CD14-positive monocyte (primary cell): ENCODE measurements around the gene KMT2C. TPM values are rescaled to one million over a fixed set of nuclear protein-coding genes. Genes with fewer than 3 reads are reported as not detected.
"Not testable (repeated sequence)": the region's sequence is repeated elsewhere in the genome, so short reads cannot be mapped to it uniquely, and the experiment has no call there.

ENCODE experiments used
- DNase-seq, 3 donors: peaks; one replicate each; pipeline ENCODE4 v3.0.0-alpha.2; 2011 to 2022
- H2AFZ ChIP-seq: 2 replicates; pipeline ENCODE4 v1.6.0; 2012; ENCODE audit warnings: mild to moderate bottlenecking, low read depth, low read length, inconsistent platforms; ENCODE audit not compliant: insufficient read depth, poor library complexity, severe bottlenecking
- H3K27ac ChIP-seq, 2 donors: 1 replicate in 1 of 2; 2 replicates in 1 of 2; pipeline ENCODE4 v1.5.1; 2012 to 2013; ENCODE audit warnings: low read length in 2 of 2, control low read depth in 1 of 2, inconsistent platforms in 1 of 2, low read depth in 1 of 2, mild to moderate bottlenecking in 1 of 2
- H3K27me3 ChIP-seq, 2 donors: one replicate each; pipeline versions ENCODE4 v1.6.0 to v1.6.1; 2011 to 2013; ENCODE audit warnings: low read length in 2 of 2; ENCODE audit not compliant: control insufficient read depth in 2 of 2, insufficient read depth in 2 of 2
- H3K36me3 ChIP-seq, 2 donors: replicated peaks in 1 of 2; 1 replicate in 1 of 2; 2 replicates in 1 of 2; pipeline versions ENCODE4 v1.5.1 to v1.6.1; 2012 to 2013; ENCODE audit warnings: low read length in 2 of 2, control low read depth in 1 of 2, inconsistent platforms in 1 of 2, mild to moderate bottlenecking in 1 of 2; ENCODE audit not compliant: insufficient read depth in 2 of 2, control insufficient read depth in 1 of 2
- H3K4me1 ChIP-seq, 2 donors: 1 replicate in 1 of 2; 2 replicates in 1 of 2; pipeline versions ENCODE4 v1.5.1 to v1.6.1; 2012 to 2013; ENCODE audit warnings: low read length in 2 of 2, control low read depth in 1 of 2, inconsistent platforms in 1 of 2, mild to moderate bottlenecking in 1 of 2, moderate library complexity in 1 of 2; ENCODE audit not compliant: insufficient read depth in 2 of 2, control insufficient read depth in 1 of 2
- H3K4me2 ChIP-seq: replicated peaks from 2 replicates; pipeline ENCODE3; 2012; ENCODE audit warnings: low read length, moderate library complexity, mild to moderate bottlenecking; ENCODE audit not compliant: poor library complexity, severe bottlenecking; ENCODE audit errors: extremely low read depth
- H3K4me3 ChIP-seq, 3 experiments: fragments of 200-600 bp in 1 of 3; sonication (generic) in 1 of 3; replicated peaks in 1 of 3; 1 replicate in 2 of 3; 2 replicates in 1 of 3; pipeline ENCODE4 v1.5.1; 2011 to 2013; ENCODE audit warnings: low read length in 3 of 3, mild to moderate bottlenecking in 3 of 3, control low read depth in 2 of 3, low read depth in 2 of 3, inconsistent platforms in 1 of 3, moderate library complexity in 1 of 3
- H3K79me2 ChIP-seq: 2 replicates; pipeline ENCODE4 v1.6.0; 2012; ENCODE audit warnings: mild to moderate bottlenecking, control low read depth, inconsistent platforms, low read length, moderate library complexity; ENCODE audit not compliant: insufficient read depth
- H3K9ac ChIP-seq: 2 replicates; pipeline ENCODE4 v1.6.0; 2017; ENCODE audit warnings: low read length, mild to moderate bottlenecking; ENCODE audit not compliant: insufficient read depth, poor library complexity, severe bottlenecking
- H3K9me3 ChIP-seq, 2 donors: replicated peaks in 1 of 2; 1 replicate in 1 of 2; 2 replicates in 1 of 2; pipeline versions ENCODE4 v1.5.1 to v1.6.1; 2012 to 2013; ENCODE audit warnings: low read length in 2 of 2, control low read depth in 1 of 2; ENCODE audit not compliant: control insufficient read depth in 1 of 2, insufficient read depth in 1 of 2
- H4K20me1 ChIP-seq: 2 replicates; pipeline ENCODE4 v1.6.0; 2012; ENCODE audit warnings: mild to moderate bottlenecking, low read length, control low read depth, moderate library complexity; ENCODE audit not compliant: insufficient read depth
- H3K27ac Mint-ChIP-seq, 7 donors: one replicate each; pipeline ENCODE4 v1.8.0; 2020; ENCODE audit warnings: mild to moderate bottlenecking in 7 of 7, mixed read lengths in 7 of 7, moderate library complexity in 6 of 7, inconsistent platforms in 2 of 7
- H3K27me3 Mint-ChIP-seq, 3 donors: one replicate each; pipeline ENCODE4 v1.8.0; 2021 to 2022; ENCODE audit warnings: low read depth in 3 of 3, mild to moderate bottlenecking in 3 of 3, mixed read lengths in 3 of 3, moderate library complexity in 3 of 3, inconsistent platforms in 1 of 3
- H3K36me3 Mint-ChIP-seq, 2 donors: one replicate each; pipeline ENCODE4 v1.8.0; 2020; ENCODE audit warnings: mixed read lengths in 2 of 2, inconsistent platforms in 1 of 2, mild to moderate bottlenecking in 1 of 2
- H3K4me1 Mint-ChIP-seq: one replicate; pipeline ENCODE4 v1.8.0; 2020; ENCODE audit warnings: mild to moderate bottlenecking, mixed read lengths
- H3K4me3 Mint-ChIP-seq, 2 donors: one replicate each; pipeline ENCODE4 v1.8.0; 2020; ENCODE audit warnings: mild to moderate bottlenecking in 2 of 2, mixed read lengths in 2 of 2, moderate library complexity in 1 of 2
- H3K9me3 Mint-ChIP-seq, 7 donors: one replicate each; pipeline ENCODE4 v1.8.0; 2020 to 2022; ENCODE audit warnings: mixed read lengths in 7 of 7, mild to moderate bottlenecking in 6 of 7, moderate library complexity in 6 of 7, inconsistent platforms in 2 of 7
- whole genome bisulfite sequencing: methylation state at CpG from one replicate; pipeline ENCODE4 v1.1.5; 2013; ENCODE audit warnings: missing lambda C conversion rate; ENCODE audit not compliant: insufficient coverage; 5-methylcytosine and 5-hydroxymethylcytosine counted together
- intact Hi-C, 2 donors: fragments of 100-400 bp; cut with micrococcal nuclease; formaldehyde crosslinking; loops; one replicate each; pipeline versions ENCODE4 v1.15.0 to v1.15.1; 2023
- polyA plus RNA-seq, 3 donors: library from polyadenylated mRNA; depleted of rRNA in 1 of 3; unstranded in 2 of 3; stranded (reverse) in 1 of 3; fragments of 300-500 nt in 2 of 3; fragments of >200 nt in 1 of 3; fragmentation: Illumina TruSeq in 2 of 3; gene quantifications; 1 replicate in 2 of 3; 2 replicates in 1 of 3; pipeline ENCODE4 v1.2.3, GENCODE V29; 2012 to 2021

Gene KMT2C
- polyA plus RNA-seq, 3 donors, result 4.5 to 26.1 (median 7.3) TPM

- H3K4me3 ChIP-seq, result peak overlapping the region in 1 of 3 experiments; percentile 23
- peak in 2 of 3 donors; percentile 15 to 26 for DNase-seq
- H3K9ac ChIP-seq, H3K27ac ChIP-seq, H3K79me2 ChIP-seq, H3K27me3 ChIP-seq, H3K9me3 ChIP-seq, H4K20me1 ChIP-seq, intact Hi-C loops, H3K36me3 Mint-ChIP-seq, H3K27me3 Mint-ChIP-seq, H3K9me3 Mint-ChIP-seq, H3K36me3 ChIP-seq: not testable (repeated sequence)
- peak overlapping the region; percentile 59 for H2AFZ ChIP-seq
- peaks cover 4 to 13% of the 10 kb centered on the region in 2 donors for H3K4me1 ChIP-seq
- H3K27ac Mint-ChIP-seq, result peak overlapping the region in 1 of 7 donors; percentile 55
- WGBS, result 0% methylated on average over 3 of the region's 7 CpGs
- peak overlapping the region; percentile 47 to 72 for H3K4me3 Mint-ChIP-seq
- peak overlapping the region; percentile 16 for H3K4me2 ChIP-seq
- H3K4me1 Mint-ChIP-seq, result peaks cover 16% of the 10 kb centered on the region
Observed at GRCh38 chr7:152441168-152441567, 5.4 kb upstream of the KMT2C start.

DNA sequence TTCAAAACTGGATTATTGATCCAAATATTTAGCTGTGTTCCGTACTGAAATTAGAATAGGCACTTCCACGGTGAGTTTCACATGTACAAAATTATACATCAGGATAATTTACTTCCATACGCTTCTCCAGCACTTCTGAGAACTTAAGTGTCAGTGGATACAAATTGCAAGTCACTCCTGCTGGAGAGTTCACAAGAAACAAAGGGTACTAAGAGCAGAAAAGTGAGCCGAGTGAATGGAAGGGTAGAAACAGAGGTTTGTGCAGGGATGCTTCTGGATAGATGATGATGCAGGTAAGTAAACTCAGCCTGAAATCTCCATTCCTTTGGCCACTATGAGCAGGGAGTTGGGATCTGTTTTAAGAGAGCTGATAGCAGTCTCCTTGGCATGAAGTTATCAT lies 2.2 kb upstream of the KMT2C start:
- peaks cover 28% of the 10 kb centered on the region for H3K4me1 Mint-ChIP-seq
- H3K27ac ChIP-seq, H3K4me2 ChIP-seq, H3K9me3 ChIP-seq, H3K27me3 Mint-ChIP-seq, H3K4me3 ChIP-seq, H3K9ac ChIP-seq, H3K36me3 ChIP-seq, H2AFZ ChIP-seq, H3K4me3 Mint-ChIP-seq, H3K36me3 Mint-ChIP-seq, H3K9me3 Mint-ChIP-seq, intact Hi-C loops, H3K27me3 ChIP-seq, DNase-seq: not testable (repeated sequence)
- H4K20me1 ChIP-seq, result peaks cover 20% of the 10 kb centered on the region
- peak overlapping the region in 1 of 7 donors; percentile 23 for H3K27ac Mint-ChIP-seq
- peaks cover 26% of the 10 kb centered on the region for H3K79me2 ChIP-seq
- peaks cover 11 to 24% of the 10 kb centered on the region in 2 donors for H3K4me1 ChIP-seq
- 0% methylated on average over 1 of the region's 4 CpGs for WGBS

DNA sequence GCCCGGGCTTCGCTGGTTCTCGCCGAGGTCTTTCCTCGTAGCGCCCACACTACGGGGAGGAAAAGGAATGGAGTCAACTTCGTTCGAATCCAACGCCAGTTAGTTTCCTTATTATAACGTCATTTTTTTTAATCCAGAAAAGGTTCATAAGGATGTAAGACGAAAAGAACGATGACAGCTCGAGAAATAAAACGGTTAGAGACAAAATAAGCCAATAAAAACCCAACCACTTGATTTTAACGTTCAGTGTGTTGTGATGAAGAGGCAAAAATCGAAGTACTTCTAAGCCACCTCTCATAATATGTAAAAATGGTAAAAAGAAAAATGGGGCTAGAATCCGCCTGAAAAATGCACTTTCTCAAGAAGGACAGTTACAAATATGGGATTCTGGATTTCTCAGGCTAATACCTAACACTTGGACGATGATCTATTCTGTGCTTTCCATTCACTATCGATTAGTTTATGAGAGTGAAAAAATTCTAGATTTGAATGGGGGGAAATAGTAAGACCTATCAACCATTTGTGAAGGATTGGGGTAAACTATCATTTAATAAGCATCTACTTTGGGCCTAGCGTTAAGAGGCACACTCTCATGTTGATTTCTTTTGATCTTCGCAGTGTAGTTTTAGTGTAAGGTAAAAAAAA lies 1.2 kb upstream of the KMT2C start:
- Histone ChIP-seq H3K9ac (peak overlapping the region; percentile 71), H3K4me2 (peak overlapping the region; percentile 70), H3K4me1 (peaks cover 16 to 34% of the 10 kb centered on the region in 2 donors), H3K27ac (peak overlapping the region; percentile 48 to 86), H3K79me2 (peaks cover 36% of the 10 kb centered on the region), H3K4me3 (peak overlapping the region; percentile 57 to 94 (median 82)), H2AFZ (peak overlapping the region; percentile 81), H4K20me1 (peaks cover 30% of the 10 kb centered on the region)
- H3K27ac Mint-ChIP-seq, result peak overlapping the region; percentile 81 to 93 (median 89)
- H3K27me3 Mint-ChIP-seq, H3K36me3 Mint-ChIP-seq, intact Hi-C loops, H3K9me3 Mint-ChIP-seq, H3K27me3 ChIP-seq, DNase-seq, H3K9me3 ChIP-seq, H3K36me3 ChIP-seq: not testable (repeated sequence)
- peak overlapping the region; percentile 84 to 89 for H3K4me3 Mint-ChIP-seq
- H3K4me1 Mint-ChIP-seq, result peaks cover 34% of the 10 kb centered on the region
- no CpG with 5 or more reads among the region's 22 CpGs for WGBS
